Activated B cell treated with CpG ODN at 0.5 μM for 24 hours (primary cell): ENCODE data around the gene ANKRD22. TPM values are rescaled to one million over a fixed set of nuclear protein-coding genes. Genes with fewer than 3 reads are reported as not detected.
A peak's percentile ranks its signal among the peaks of the same experiment; 100 is the strongest.

Source experiments
- ATAC-seq: fragments of 200-7000 bp; cut with Tn5 transposase; one replicate; pipeline ENCODE4 v1.10.0; 2021; ENCODE audit warnings: low read depth, mild to moderate bottlenecking, moderate library complexity
- CTCF ChIA-PET: fragments of 350-600 bp; sonication (Branson Sonifier 250); formaldehyde crosslinking; loops from one replicate; lab custom pipeline; 2021; ENCODE audit warnings: antibody characterized with exemption; lab: Charles Lee
- POLR2A ChIA-PET: fragments of 350-600 bp; sonication (Branson Sonifier 250); formaldehyde crosslinking; loops from one replicate; lab custom pipeline; 2021; ENCODE audit warnings: antibody characterized with exemption; lab: Charles Lee
- DNase-seq: peaks from one replicate; pipeline ENCODE4 v3.0.0; 2022
- H3K27ac Mint-ChIP-seq: one replicate; pipeline ENCODE4 v1.8.0; 2020; ENCODE audit warnings: mixed read lengths
- H3K27me3 Mint-ChIP-seq: one replicate; pipeline ENCODE4 v1.8.0; 2021; ENCODE audit warnings: mixed read lengths
- H3K36me3 Mint-ChIP-seq: one replicate; pipeline ENCODE4 v1.8.0; 2021; ENCODE audit warnings: low read depth, mixed read lengths
- H3K4me1 Mint-ChIP-seq: one replicate; pipeline ENCODE4 v1.8.0; 2021; ENCODE audit warnings: mixed read lengths
- H3K4me3 Mint-ChIP-seq: one replicate; pipeline ENCODE4 v1.8.0; 2020; ENCODE audit warnings: mild to moderate bottlenecking, mixed read lengths
- H3K9me3 Mint-ChIP-seq: one replicate; pipeline ENCODE4 v1.8.0; 2020; ENCODE audit warnings: mixed read lengths
- intact Hi-C: fragments of 100-400 bp; cut with micrococcal nuclease; formaldehyde crosslinking; loops from one replicate; pipeline ENCODE4 v1.15.1; 2024
- total RNA-seq: library from RNA; stranded (reverse); gene quantifications from 2 replicates; pipeline ENCODE4 v1.2.3, GENCODE V29; 2022
- TF ChIP-seq, protein P1 (sequence below): fragments of 200-600 bp; IDR thresholded peaks from one replicate; pipeline ENCODE4 v1.8.0; 2022; ENCODE audit warnings: antibody characterized with exemption, mild to moderate bottlenecking

ANKRD22 gene
- total RNA-seq, result not detected in 2 replicates

GRCh38 chr10:88851706-88852105 is at the start of gene ANKRD22:
Gene ANKRD22 (minus strand): TSS chr10:88851844. CDS start chr10:88851607, 237 bp downstream.
- H3K27ac Mint-ChIP-seq, result no peak within 1 kb of the TSS
- CTCF ChIA-PET, result interaction anchor here (0.9 to 1.3 kb wide), 2 partner anchors 13 to 16 kb away, joined by 3 read pairs; no protein-coding TSS in a partner anchor
- intact Hi-C loops, result no loop called here

DNA sequence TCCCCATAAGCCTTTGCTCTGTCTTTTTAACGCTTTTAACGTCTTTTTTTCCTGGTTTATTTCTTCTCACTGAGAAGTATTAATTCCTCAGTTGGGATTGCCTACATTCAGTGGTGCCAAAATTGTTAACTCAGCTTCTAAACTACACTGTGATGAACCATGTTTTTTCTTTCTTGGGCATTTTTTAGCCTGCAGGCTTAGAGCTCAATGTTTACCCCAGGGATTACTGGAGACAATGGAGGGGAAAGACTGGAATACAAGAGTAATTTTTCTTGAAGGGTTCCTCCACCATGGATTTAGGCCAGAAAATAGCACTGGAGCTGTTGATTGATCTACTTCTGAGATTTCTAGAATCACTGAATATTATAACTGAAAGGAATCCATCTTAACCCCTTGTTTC is 48.2 kb upstream of the ANKRD22 start:
- intact Hi-C loops, result loop anchor here (2.0 to 10.0 kb wide), 2 partner anchors 33 to 515 kb away; no protein-coding TSS in a partner anchor
- H3K36me3 Mint-ChIP-seq, result peaks cover 32% of the 10 kb centered on the region
- peak overlapping the region; percentile 98 for H3K27ac Mint-ChIP-seq
- DNase-seq (no peak), ATAC-seq (no peak)
- H3K4me1 Mint-ChIP-seq, result peaks cover 74% of the 10 kb centered on the region
- H3K4me3 Mint-ChIP-seq, result no peak overlapping the region
- ChIA-PET CTCF (interaction anchor here (1.4 to 4.4 kb wide), 5 partner anchors 13 to 64 kb away, joined by 4 to 44 read pairs (median 5); partner anchors contain the start of gene STAMBPL1), POLR2A (interaction anchor here (8.3 kb wide), 1 partner anchor 15 kb away, joined by 294 read pairs; the partner anchor contains the start of gene STAMBPL1)
- no peaks in the 10 kb centered on the region for H3K27me3 Mint-ChIP-seq
- TF ChIP-seq, protein P1, sequence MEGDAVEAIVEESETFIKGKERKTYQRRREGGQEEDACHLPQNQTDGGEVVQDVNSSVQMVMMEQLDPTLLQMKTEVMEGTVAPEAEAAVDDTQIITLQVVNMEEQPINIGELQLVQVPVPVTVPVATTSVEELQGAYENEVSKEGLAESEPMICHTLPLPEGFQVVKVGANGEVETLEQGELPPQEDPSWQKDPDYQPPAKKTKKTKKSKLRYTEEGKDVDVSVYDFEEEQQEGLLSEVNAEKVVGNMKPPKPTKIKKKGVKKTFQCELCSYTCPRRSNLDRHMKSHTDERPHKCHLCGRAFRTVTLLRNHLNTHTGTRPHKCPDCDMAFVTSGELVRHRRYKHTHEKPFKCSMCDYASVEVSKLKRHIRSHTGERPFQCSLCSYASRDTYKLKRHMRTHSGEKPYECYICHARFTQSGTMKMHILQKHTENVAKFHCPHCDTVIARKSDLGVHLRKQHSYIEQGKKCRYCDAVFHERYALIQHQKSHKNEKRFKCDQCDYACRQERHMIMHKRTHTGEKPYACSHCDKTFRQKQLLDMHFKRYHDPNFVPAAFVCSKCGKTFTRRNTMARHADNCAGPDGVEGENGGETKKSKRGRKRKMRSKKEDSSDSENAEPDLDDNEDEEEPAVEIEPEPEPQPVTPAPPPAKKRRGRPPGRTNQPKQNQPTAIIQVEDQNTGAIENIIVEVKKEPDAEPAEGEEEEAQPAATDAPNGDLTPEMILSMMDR, result no peak
- H3K9me3 Mint-ChIP-seq, result no peaks in the 10 kb centered on the region

More at GRCh38 chr10:88851706-88852105, at the start of gene ANKRD22:
- Mint-ChIP-seq H3K9me3 (no peaks in the 10 kb centered on the region), H3K4me3 (no peak within 1 kb of the TSS), H3K36me3 (no peaks in the 10 kb centered on the region), H3K4me1 (peaks cover 4% of the 10 kb centered on the region), H3K27me3 (no peaks in the 10 kb centered on the region)
- DNase-seq, result no peak
- POLR2A ChIA-PET, result interaction anchor here (1.7 kb wide), 1 partner anchor 50 kb away, joined by 4 read pairs; no protein-coding TSS in a partner anchor
- no peak for ATAC-seq
- TF ChIP-seq, protein P1, result no peak

- ChIA-PET CTCF (interaction anchor here (0.8 to 1.5 kb wide), 4 partner anchors 19 to 63 kb away, joined by 3 to 5 read pairs (median 4); partner anchors contain the start of gene STAMBPL1), POLR2A (interaction anchor here (1.0 to 8.3 kb wide), 2 partner anchors 14 to 35 kb away, joined by 6 to 294 read pairs; partner anchors contain the start of gene STAMBPL1)
- Mint-ChIP-seq H3K4me3 (peak overlapping the region; percentile 73), H3K36me3 (peaks cover 29% of the 10 kb centered on the region), H3K9me3 (no peaks in the 10 kb centered on the region), H3K27ac (peak overlapping the region; percentile 85), H3K27me3 (no peaks in the 10 kb centered on the region), H3K4me1 (peaks cover 78% of the 10 kb centered on the region)
- intact Hi-C loops, result no loop called here
- ATAC-seq, result no peak
- TF ChIP-seq, protein P1, result no peak
- no peak for DNase-seq
Measured at GRCh38 chr10:88898727-88899126, 47.1 kb upstream of the ANKRD22 start.

DNA sequence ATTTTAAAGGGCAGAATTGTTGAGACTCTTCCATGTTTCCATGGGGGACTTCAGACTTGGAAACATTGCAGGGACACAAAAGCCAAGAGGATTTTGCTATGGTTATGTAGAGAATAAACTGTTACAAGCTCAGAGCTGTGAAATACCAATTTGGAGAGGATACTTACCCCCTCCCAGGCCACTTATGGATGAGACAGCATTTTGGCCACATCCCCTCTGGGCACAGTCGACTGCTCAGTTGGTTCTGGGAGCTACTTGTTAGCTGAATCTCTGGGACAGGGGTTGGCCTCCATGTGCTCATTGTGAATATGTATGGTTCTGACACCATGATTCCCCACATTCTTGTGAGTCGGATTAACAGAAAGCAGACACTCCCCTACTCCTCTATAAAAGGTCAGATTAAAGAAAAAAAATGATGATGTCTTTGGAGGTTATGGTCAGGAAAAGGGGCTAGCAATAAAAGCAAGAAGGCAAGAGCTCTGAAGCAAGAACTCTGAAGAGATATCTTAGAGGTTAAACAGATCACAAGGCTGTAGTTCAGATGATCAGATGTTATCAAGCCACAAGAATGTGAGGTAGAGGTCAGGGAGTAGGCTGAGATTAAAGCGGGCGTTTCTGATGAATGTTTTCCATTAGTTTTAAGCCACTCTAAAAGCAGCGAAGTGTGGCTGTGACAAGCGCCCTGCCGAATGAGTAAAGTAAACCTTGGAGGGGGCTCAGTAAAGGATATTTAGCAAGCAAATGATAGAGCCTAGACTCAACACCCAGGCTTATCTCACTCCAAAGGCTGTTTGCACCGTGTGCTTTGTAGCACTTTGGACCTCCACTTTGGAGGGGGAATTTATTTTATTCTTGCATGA is 45.6 kb upstream of the ANKRD22 start:
- Mint-ChIP-seq H3K9me3 (no peaks in the 10 kb centered on the region), H3K27me3 (no peaks in the 10 kb centered on the region), H3K36me3 (peaks cover 17% of the 10 kb centered on the region), H3K27ac (peak overlapping the region; percentile 81), H3K4me3 (peak overlapping the region; percentile 39), H3K4me1 (peaks cover 68% of the 10 kb centered on the region)
- DNase-seq (no peak), ATAC-seq (peak; percentile 2)
- TF ChIP-seq, protein P1, result no peak
- ChIA-PET CTCF (no interaction called here), POLR2A (interaction anchor here (8.3 kb wide), 1 partner anchor 13 kb away, joined by 294 read pairs; the partner anchor contains the start of gene STAMBPL1)
- intact Hi-C loops, result loop anchor here (1.0 kb wide), 1 partner anchor 11 kb away; no protein-coding TSS in a partner anchor
